Activated CD4-positive, alpha-beta T cell treated with anti-CD3 and anti-CD28 coated beads, Interleukin-2, amount 10 ng/mL, durations not matched to agents 24 days and 14 days (primary cell): ENCODE data around the gene COG7. TPM values are rescaled to one million over a fixed set of nuclear protein-coding genes. Genes with fewer than 3 reads are reported as not detected.

ENCODE experiments used
- DNase-seq: peaks from one replicate; pipeline ENCODE4 v3.0.0; 2022
- H3K27ac Mint-ChIP-seq: one replicate; pipeline ENCODE4 v1.8.0; 2022; ENCODE audit warnings: mild to moderate bottlenecking, mixed read lengths
- H3K27me3 Mint-ChIP-seq: one replicate; pipeline ENCODE4 v1.8.0; 2022; ENCODE audit warnings: mixed read lengths
- H3K36me3 Mint-ChIP-seq: one replicate; pipeline ENCODE4 v1.8.0; 2022; ENCODE audit warnings: low read depth, mild to moderate bottlenecking, mixed read lengths
- H3K4me1 Mint-ChIP-seq: one replicate; pipeline ENCODE4 v1.8.0; 2021; ENCODE audit warnings: mixed read lengths
- H3K4me3 Mint-ChIP-seq: one replicate; pipeline ENCODE4 v1.8.0; 2022; ENCODE audit warnings: mild to moderate bottlenecking, moderate library complexity, mixed read lengths
- H3K9me3 Mint-ChIP-seq: one replicate; pipeline ENCODE4 v1.8.0; 2021; ENCODE audit warnings: mixed read lengths
- intact Hi-C: fragments of 100-400 bp; cut with micrococcal nuclease; formaldehyde crosslinking; loops from one replicate; pipeline ENCODE4 v1.15.1; 2023
- total RNA-seq: library from RNA; stranded (reverse); gene quantifications from 2 replicates; pipeline ENCODE4 v1.2.3, GENCODE V29; 2022

COG7 gene
- total RNA-seq, 1 donor from 2014 or later, result 25.6 TPM

DNA sequence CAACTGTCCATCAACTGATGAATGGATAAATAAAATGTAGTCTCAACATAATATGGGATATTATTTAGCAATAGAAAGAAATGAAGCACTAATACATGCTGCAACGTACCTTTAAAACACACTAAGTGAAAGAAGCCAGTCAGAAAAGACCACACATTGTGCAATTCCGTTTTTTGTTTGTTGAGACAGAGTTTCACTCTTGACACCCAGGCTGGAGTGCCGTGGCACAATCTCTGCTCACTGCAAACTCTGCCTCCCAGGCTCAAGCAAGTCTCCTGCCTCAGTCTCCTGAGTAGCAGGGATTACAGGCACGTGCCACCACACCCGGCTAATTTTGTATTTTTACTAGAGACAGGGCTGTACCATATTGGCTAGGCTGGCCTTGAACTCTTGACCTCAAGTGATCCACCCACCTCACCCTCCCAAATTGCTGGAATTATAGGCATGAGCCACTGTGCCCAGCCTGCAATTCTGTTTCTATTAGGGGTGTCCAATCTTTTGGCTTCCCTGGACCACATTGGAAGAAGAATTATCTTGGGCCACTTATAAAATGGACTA is 110.8 kb downstream of the COG7 start:
- no peak for DNase-seq
- Mint-ChIP-seq H3K27me3 (peaks cover 9% of the 10 kb centered on the region), H3K36me3 (no peaks in the 10 kb centered on the region), H3K4me3 (no peak overlapping the region), H3K9me3 (no peaks in the 10 kb centered on the region), H3K27ac (no peak overlapping the region), H3K4me1 (no peaks in the 10 kb centered on the region)
- intact Hi-C loops, result no loop called here

DNA sequence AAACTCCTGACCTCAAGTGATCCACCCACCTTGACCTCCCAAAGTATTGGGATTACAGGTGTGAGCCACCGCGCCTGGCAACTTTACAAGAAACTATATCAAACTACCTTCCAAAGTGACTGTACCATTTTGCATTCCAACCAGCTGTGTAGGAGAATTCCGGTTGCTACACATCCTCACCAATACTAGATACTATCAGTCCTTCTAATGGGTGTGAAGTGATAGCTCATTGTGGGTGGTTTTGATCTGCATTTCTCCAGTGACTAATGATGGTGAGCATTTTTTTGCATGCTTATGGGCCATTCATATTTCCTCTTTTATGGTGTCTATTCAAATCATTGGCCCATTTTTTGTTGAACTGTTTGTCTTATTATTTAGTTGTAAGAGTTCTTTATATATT is 113.2 kb downstream of the COG7 start:
- Mint-ChIP-seq H3K36me3 (no peaks in the 10 kb centered on the region), H3K27ac (no peak overlapping the region), H3K4me3 (no peak overlapping the region), H3K4me1 (no peaks in the 10 kb centered on the region), H3K27me3 (peaks cover 9% of the 10 kb centered on the region), H3K9me3 (no peaks in the 10 kb centered on the region)
- intact Hi-C loops, result no loop called here
- DNase-seq, result no peak

Other genes starting within 250 kb of the COG7 start
- gene SCNN1B, start 150.9 kb downstream of the COG7 start, total RNA-seq, result not detected in 2 replicates
- 109 and 113 TPM in 2 replicates for gene GGA2, start 57.3 kb upstream of the COG7 start, total RNA-seq
- 29.7 and 31.4 TPM in 2 replicates for gene EARS2, start 104.2 kb upstream of the COG7 start, total RNA-seq
- 62.0 and 70.6 TPM in 2 replicates for gene UBFD1, start 104.5 kb upstream of the COG7 start, total RNA-seq
- 161 and 163 TPM in 2 replicates for gene NDUFAB1, start 143.1 kb upstream of the COG7 start, total RNA-seq
- 31.2 and 35.7 TPM in 2 replicates for gene PALB2, start 188.1 kb upstream of the COG7 start, total RNA-seq
- gene DCTN5, start 188.3 kb upstream of the COG7 start, total RNA-seq, result 98.3 and 99.4 TPM in 2 replicates
- 45.7 and 51.7 TPM in 2 replicates for gene PLK1, start 225.7 kb upstream of the COG7 start, total RNA-seq